K562 (cell line): ENCODE results near the gene JDP2. TPM values are rescaled to one million over a fixed set of nuclear protein-coding genes. Genes with fewer than 3 reads are reported as not detected.
A peak's percentile ranks its signal among the peaks of the same experiment; 100 is the strongest.

Experiments
- BCL6 ChIP-seq: fragments of 250-450 bp; sonication (Bioruptor Pico); IDR thresholded peaks from 2 replicates; pipeline ENCODE4 v1.4.0; 2020
- BMI1 ChIP-seq: fragments of 150-350 bp; IDR thresholded peaks from 2 replicates; pipeline ENCODE4 v1.6.1; 2014; ENCODE audit warnings: low read length
- C11orf30 ChIP-seq: fragments of 450-650 bp; IDR thresholded peaks from 2 replicates; pipeline ENCODE4 v1.6.1; 2016; ENCODE audit warnings: low read depth, mild to moderate bottlenecking
- CAMTA2 ChIP-seq: fragments of 250-450 bp; sonication (Bioruptor Pico); conservative IDR thresholded peaks from 2 replicates; pipeline ENCODE4 v1.5.1; 2022
- ELK1 ChIP-seq: sonication (generic); formaldehyde crosslinking; IDR thresholded peaks from 2 replicates; pipeline ENCODE4 v1.8.1; 2022; ENCODE audit warnings: missing genetic modification reagents
- EP300 ChIP-seq: IDR thresholded peaks from 2 replicates; pipeline ENCODE4 v1.6.1; 2012; ENCODE audit warnings: low read length, improper control_type of control experiment
- IRF9 ChIP-seq: fragments of 450-650 bp; IDR thresholded peaks from 2 replicates; pipeline ENCODE4 v1.6.1; 2016; ENCODE audit warnings: missing biosample characterization, missing genetic modification characterization
- MCM5 ChIP-seq: fragments of 450-650 bp; IDR thresholded peaks from 2 replicates; pipeline ENCODE4 v1.6.1; 2016; ENCODE audit warnings: low read depth
- MNT ChIP-seq, 2 experiments: fragments of 450-650 bp; conservative IDR thresholded peaks; 2 replicates each; pipeline ENCODE4 v1.6.1; 2017; ENCODE audit warnings: mild to moderate bottlenecking in 2 of 2, moderate library complexity in 2 of 2
- MTA3 ChIP-seq: fragments of 450-650 bp; formaldehyde crosslinking; IDR thresholded peaks from 2 replicates; pipeline ENCODE4 v1.6.1; 2017; ENCODE audit warnings: mild to moderate bottlenecking, borderline replicate concordance
- NFE2 ChIP-seq: IDR thresholded peaks from 2 replicates; pipeline ENCODE4 v1.6.1; 2014; ENCODE audit warnings: antibody characterized with exemption, low read depth
- NFE2L1 ChIP-seq: fragments of 450-650 bp; IDR thresholded peaks from 2 replicates; pipeline ENCODE4 v1.6.1; 2016; ENCODE audit warnings: missing genetic modification characterization, low read depth, mild to moderate bottlenecking, missing compliant biosample characterization, moderate library complexity, borderline replicate concordance
- PATZ1 ChIP-seq: fragments of 250-450 bp; sonication (Bioruptor Pico); IDR thresholded peaks from 2 replicates; pipeline ENCODE4 v1.5.0; 2020; ENCODE audit warnings: mild to moderate bottlenecking, borderline replicate concordance
- PCBP1 ChIP-seq: fragments of 200-400 bp; formaldehyde crosslinking; IDR thresholded peaks from 2 replicates; pipeline ENCODE4 v1.6.1; 2018; ENCODE audit warnings: mild to moderate bottlenecking, low read depth, low read length; ENCODE audit not compliant: poor library complexity, severe bottlenecking
- SNAPC5 ChIP-seq: fragments of 250-450 bp; sonication (Bioruptor Pico); IDR thresholded peaks from 2 replicates; pipeline ENCODE4 v1.8.0; 2021; ENCODE audit warnings: moderate library complexity, mild to moderate bottlenecking, inconsistent platforms
- TBL1XR1 ChIP-seq, 2 experiments: IDR thresholded peaks; 2 replicates each; pipeline ENCODE4 v1.6.1; 2012; ENCODE audit warnings: improper control_type of control experiment in 2 of 2, low read length in 2 of 2, mild to moderate bottlenecking in 1 of 2
- TRIM28 ChIP-seq: fragments of 450-650 bp; IDR thresholded peaks from 2 replicates; pipeline ENCODE4 v1.6.1; 2017
- ZNF316 ChIP-seq: fragments of 450-650 bp; IDR thresholded peaks from 2 replicates; pipeline ENCODE4 v1.6.1; 2016
- ZNF592 ChIP-seq: fragments of 450-650 bp; IDR thresholded peaks from 2 replicates; pipeline ENCODE4 v1.6.1; 2017; ENCODE audit warnings: antibody characterized with exemption, mild to moderate bottlenecking
- ZNF75A ChIP-seq: fragments of 450-650 bp; formaldehyde crosslinking; IDR thresholded peaks from 2 replicates; pipeline ENCODE4 v1.4.0; 2020; ENCODE audit warnings: mild to moderate bottlenecking
- ZNF830 ChIP-seq: fragments of 250-450 bp; sonication (Bioruptor Pico); IDR thresholded peaks from 2 replicates; pipeline ENCODE4 v1.5.0; 2021; ENCODE audit warnings: mild to moderate bottlenecking
- polyA plus RNA-seq, 8 experiments: library from polyadenylated mRNA; depleted of rRNA in 4 of 8; stranded (reverse) in 5 of 8; unstranded in 3 of 8; fragments of >200 nt; fragmentation: Nextera tagmentation in 2 of 8; fragmentation: Illumina TruSeq in 1 of 8; extraction: Ambion mirVana in 2 of 8; extraction: Trizol in 1 of 8; gene quantifications; 2 replicates each; pipeline versions ENCODE4 v1.2.1 to v1.2.3, GENCODE V29; 2011 to 2014; ENCODE audit warnings: inconsistent platforms in 1 of 8, missing spikeins in 1 of 8
- total RNA-seq, 7 experiments: library from RNA; depleted of rRNA in 6 of 7; stranded (reverse); fragments of >200 nt in 6 of 7; fragmentation: Illumina TruSeq in 2 of 7; extraction: Trizol in 2 of 7; gene quantifications; 2 replicates each; pipeline versions ENCODE4 v1.2.1 to v1.2.3, GENCODE V29; 2011 to 2021; ENCODE audit warnings: low replicate concordance in 1 of 7

Gene JDP2
- total and polyA plus RNA-seq, 9 of the 15 experiments (the other 6 are each of a cell fraction or from before 2014, with no cell fraction given): 0.27 to 13.8 (median 3.1) TPM

GRCh38 chr14:75442642-75443041 is 14.8 kb downstream of the JDP2 start (continued):
- TF ChIP-seq PCBP1 (no peak), ZNF75A (CRISPR knock-in tag) (no peak), EP300 (peak; percentile 54), TRIM28 (no peak), BMI1 (no peak), ZNF316 (peak; percentile 96), IRF9 (no peak), ZNF592 (no peak), NFE2 (peak; percentile 96), PATZ1 (CRISPR knock-in tag) (no peak), CAMTA2 (no peak), C11orf30 (peak; percentile 93), SNAPC5 (CRISPR knock-in tag) (no peak), NFE2L1 (tag) (peak; percentile 92), MCM5 (no peak), MNT (conservative IDR thresholded peaks at IDR 0.05) (0 out of 4 replicates have a peak, but pooled peaks of 1 of the 2 experiments have one; percentile 17), ELK1 (CRISPR knock-in tag) (no peak), TBL1XR1 (IDR thresholded peaks at IDR 0.05; ENCODE audit: low read length in 2 of 2) (0 out of 4 replicates have a peak, but pooled peaks of 1 of the 2 experiments have one; percentile 30), BCL6 (no peak), ZNF830 (CRISPR knock-in tag) (no peak), MTA3 (no peak)
